ENCODE results near the gene FOXP2.

GRCh38 chr7:114589436-114589835 lies 174.8 kb downstream of the FOXP2 start:
- TF ChIP-seq, protein P1, sequence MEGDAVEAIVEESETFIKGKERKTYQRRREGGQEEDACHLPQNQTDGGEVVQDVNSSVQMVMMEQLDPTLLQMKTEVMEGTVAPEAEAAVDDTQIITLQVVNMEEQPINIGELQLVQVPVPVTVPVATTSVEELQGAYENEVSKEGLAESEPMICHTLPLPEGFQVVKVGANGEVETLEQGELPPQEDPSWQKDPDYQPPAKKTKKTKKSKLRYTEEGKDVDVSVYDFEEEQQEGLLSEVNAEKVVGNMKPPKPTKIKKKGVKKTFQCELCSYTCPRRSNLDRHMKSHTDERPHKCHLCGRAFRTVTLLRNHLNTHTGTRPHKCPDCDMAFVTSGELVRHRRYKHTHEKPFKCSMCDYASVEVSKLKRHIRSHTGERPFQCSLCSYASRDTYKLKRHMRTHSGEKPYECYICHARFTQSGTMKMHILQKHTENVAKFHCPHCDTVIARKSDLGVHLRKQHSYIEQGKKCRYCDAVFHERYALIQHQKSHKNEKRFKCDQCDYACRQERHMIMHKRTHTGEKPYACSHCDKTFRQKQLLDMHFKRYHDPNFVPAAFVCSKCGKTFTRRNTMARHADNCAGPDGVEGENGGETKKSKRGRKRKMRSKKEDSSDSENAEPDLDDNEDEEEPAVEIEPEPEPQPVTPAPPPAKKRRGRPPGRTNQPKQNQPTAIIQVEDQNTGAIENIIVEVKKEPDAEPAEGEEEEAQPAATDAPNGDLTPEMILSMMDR (IDR thresholded peaks at IDR 0.05): no peak
- no peak for TF ChIP-seq EZH2 (IDR thresholded peaks at IDR 0.05; ENCODE audit: borderline replicate concordance, insufficient read depth, low read depth, low read length, poor library complexity, severe bottlenecking)

All from B cell (primary cell).